ENCODE measurements around the gene ZNF326. TPM values are rescaled to one million over a fixed set of nuclear protein-coding genes. Genes with fewer than 3 reads are reported as not detected.

ZNF326 gene
- total and polyA plus RNA-seq, 2 of the 4 experiments (the other 2 are of a cell fraction) = 4.5 to 17.0 TPM

DNA sequence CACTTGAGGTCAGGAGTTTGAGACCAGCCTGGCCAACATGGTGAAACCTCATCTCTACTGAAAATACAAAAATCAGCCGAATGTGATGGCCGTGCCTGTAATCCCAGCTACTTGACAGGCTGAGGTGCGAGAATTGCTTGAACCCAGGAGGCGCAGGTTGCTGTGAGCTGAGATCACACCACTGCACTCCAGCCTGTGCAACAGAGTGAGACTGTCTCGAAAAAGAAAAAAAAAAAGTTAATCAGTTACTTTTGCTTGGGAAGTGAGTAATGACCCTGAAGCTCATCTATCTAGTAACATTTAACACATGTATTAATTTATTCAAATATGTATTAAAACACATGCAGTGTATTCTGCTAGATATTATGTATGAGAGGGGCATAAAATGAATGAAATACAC, 49.4 kb downstream of the ZNF326 start:
- H3K27ac ChIP-seq (ENCODE audit: insufficient read depth, low read length) = no peak overlapping the region
- H3K9me3 ChIP-seq (ENCODE audit: control insufficient read depth, insufficient read depth, low read length) = no peaks in the 10 kb centered on the region
- H2AFZ ChIP-seq (replicated peaks; ENCODE audit: low read length, poor library complexity) = no peak overlapping the region
- no peak overlapping the region for H2BK15ac ChIP-seq (ENCODE audit: low read depth, low read length)
- ATAC-seq (ENCODE audit: low read depth) = no peak
- POLR2A ChIA-PET (ENCODE audit: unreplicated experiment) = no interaction called here
- H4K8ac ChIP-seq (ENCODE audit: low read depth in 2 of 2, low read length in 2 of 2) = no peak overlapping the region
- CTCF ChIA-PET = interaction anchor here (1.5 kb wide), 1 partner anchor 10 kb away, joined by 10 read pairs; no protein-coding TSS in a partner anchor
- H3K18ac ChIP-seq (ENCODE audit: low read depth, low read length) = no peak overlapping the region
- TF ChIP-seq MAZ (IDR thresholded peaks at IDR 0.05; ENCODE audit: borderline replicate concordance, low read depth, low read length) (no peak), RAD21 (IDR thresholded peaks at IDR 0.05; ENCODE audit: low read length) (no peak), RFX5 (IDR thresholded peaks at IDR 0.05; ENCODE audit: low read depth, low read length) (no peak), RCOR1 (IDR thresholded peaks at IDR 0.05; ENCODE audit: insufficient replicate concordance, low read length) (no peak), SMC3 (IDR thresholded peaks at IDR 0.05; ENCODE audit: low read depth, low read length) (no peak), NFE2L2 (IDR thresholded peaks at IDR 0.05; ENCODE audit: low read depth, low read length) (no peak), POLR2A (IDR thresholded peaks at IDR 0.05; ENCODE audit: low read depth, low read length) (no peak)
- TF ChIP-seq, protein P1, sequence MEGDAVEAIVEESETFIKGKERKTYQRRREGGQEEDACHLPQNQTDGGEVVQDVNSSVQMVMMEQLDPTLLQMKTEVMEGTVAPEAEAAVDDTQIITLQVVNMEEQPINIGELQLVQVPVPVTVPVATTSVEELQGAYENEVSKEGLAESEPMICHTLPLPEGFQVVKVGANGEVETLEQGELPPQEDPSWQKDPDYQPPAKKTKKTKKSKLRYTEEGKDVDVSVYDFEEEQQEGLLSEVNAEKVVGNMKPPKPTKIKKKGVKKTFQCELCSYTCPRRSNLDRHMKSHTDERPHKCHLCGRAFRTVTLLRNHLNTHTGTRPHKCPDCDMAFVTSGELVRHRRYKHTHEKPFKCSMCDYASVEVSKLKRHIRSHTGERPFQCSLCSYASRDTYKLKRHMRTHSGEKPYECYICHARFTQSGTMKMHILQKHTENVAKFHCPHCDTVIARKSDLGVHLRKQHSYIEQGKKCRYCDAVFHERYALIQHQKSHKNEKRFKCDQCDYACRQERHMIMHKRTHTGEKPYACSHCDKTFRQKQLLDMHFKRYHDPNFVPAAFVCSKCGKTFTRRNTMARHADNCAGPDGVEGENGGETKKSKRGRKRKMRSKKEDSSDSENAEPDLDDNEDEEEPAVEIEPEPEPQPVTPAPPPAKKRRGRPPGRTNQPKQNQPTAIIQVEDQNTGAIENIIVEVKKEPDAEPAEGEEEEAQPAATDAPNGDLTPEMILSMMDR (conservative IDR thresholded peaks at IDR 0.05; ENCODE audit: low read depth, low read length) = no peak
- TF ChIP-seq, protein P2, sequence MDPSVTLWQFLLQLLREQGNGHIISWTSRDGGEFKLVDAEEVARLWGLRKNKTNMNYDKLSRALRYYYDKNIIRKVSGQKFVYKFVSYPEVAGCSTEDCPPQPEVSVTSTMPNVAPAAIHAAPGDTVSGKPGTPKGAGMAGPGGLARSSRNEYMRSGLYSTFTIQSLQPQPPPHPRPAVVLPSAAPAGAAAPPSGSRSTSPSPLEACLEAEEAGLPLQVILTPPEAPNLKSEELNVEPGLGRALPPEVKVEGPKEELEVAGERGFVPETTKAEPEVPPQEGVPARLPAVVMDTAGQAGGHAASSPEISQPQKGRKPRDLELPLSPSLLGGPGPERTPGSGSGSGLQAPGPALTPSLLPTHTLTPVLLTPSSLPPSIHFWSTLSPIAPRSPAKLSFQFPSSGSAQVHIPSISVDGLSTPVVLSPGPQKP (IDR thresholded peaks at IDR 0.05; ENCODE audit: borderline replicate concordance, low read depth, low read length) = no peak
- H3K36me3 ChIP-seq (ENCODE audit: control insufficient read depth, insufficient read depth, low read length) = no peaks in the 10 kb centered on the region
- H3K79me1 ChIP-seq (ENCODE audit: low read depth in 1 of 2, low read length in 2 of 2) = no peaks in the 10 kb centered on the region
- no peak overlapping the region for H3K23ac ChIP-seq (ENCODE audit: low read depth, low read length)
- intact Hi-C loops (cut with micrococcal nuclease) (no loop called here), dilution Hi-C loops (cut with HindIII; ENCODE audit: low sequenced_read_pairs, unreplicated experiment) (no loop called here), in situ Hi-C loops (cut with MboI; ENCODE audit: low sequenced_read_pairs) (no loop called here)
- no CpG with 5 or more reads among the region's 5 CpGs for WGBS, 2 experiments (ENCODE audit: extremely low coverage in 2 of 2, insufficient read length in 1 of 2)
- DNase-seq = no peak
- no peak overlapping the region for H4K91ac ChIP-seq (ENCODE audit: insufficient read depth, low read depth, low read length)
- no peak overlapping the region for H3K9ac ChIP-seq (ENCODE audit: low read depth, low read length)
- peaks cover 10% of the 10 kb centered on the region for H3K27me3 ChIP-seq (ENCODE audit: control insufficient read depth, insufficient read depth, low read length)
- H3K56ac ChIP-seq (ENCODE audit: extremely low read depth, insufficient read depth, low read length) = no peak overlapping the region
- H3K4me2 ChIP-seq (ENCODE audit: low read depth, low read length) = no peak overlapping the region
- no peak overlapping the region for H2AK9ac ChIP-seq (replicated peaks; ENCODE audit: low read depth, low read length, poor library complexity)
- no peak overlapping the region for H2AK5ac ChIP-seq (ENCODE audit: low read depth, low read length)
- no peak overlapping the region for H2BK20ac ChIP-seq (ENCODE audit: low read depth, low read length)
- BruUV-seq (replicated peaks) = no TSS peak
- no peak overlapping the region for H2BK5ac ChIP-seq (ENCODE audit: low read depth, low read length, poor library complexity, severe bottlenecking)
- H3K4me3 ChIP-seq (ENCODE audit: insufficient read depth, low read depth, low read length) = no peak overlapping the region
- H3K14ac ChIP-seq (replicated peaks; ENCODE audit: low read depth, low read length) = no peak overlapping the region
- H4K5ac ChIP-seq (ENCODE audit: low read depth, low read length) = no peak overlapping the region
- H4K20me1 ChIP-seq (ENCODE audit: insufficient read depth, low read length) = no peaks in the 10 kb centered on the region
- no peak overlapping the region for H2BK120ac ChIP-seq (ENCODE audit: low read depth, low read length)
- H3K9me1 ChIP-seq (ENCODE audit: insufficient read depth, low read length) = no peaks in the 10 kb centered on the region
- H3K4ac ChIP-seq (ENCODE audit: low read depth, low read length) = no peak overlapping the region
- H3K4me1 ChIP-seq (ENCODE audit: control insufficient read depth, insufficient read depth, low read length) = no peaks in the 10 kb centered on the region
